K562 (cell line): Measurements from ENCODE around the gene TACR1. TPM values are rescaled to one million over a fixed set of nuclear protein-coding genes. Genes with fewer than 3 reads are reported as not detected.

Experiments used
- ATAC-seq: fragments of 200-7000 bp; cut with Tn5 transposase; 3 replicates; pipeline ENCODE4 v1.9.1; 2020; ENCODE audit warnings: moderate library complexity
- BruUV-seq: library from RNA; stranded (reverse); fragments of 400-500 nt; replicated peaks from 2 replicates; lab custom pipeline; 2021; lab: Mats Ljungman, UMichigan
- CTCF ChIA-PET: fragments of 300-600 bp; formaldehyde crosslinking; extraction: SDS; loops from one replicate; lab custom pipeline; 2021; ENCODE audit warnings: low intra/inter-chr PET ratio; lab: Yijun Ruan, JAX
- POLR2A ChIA-PET: fragments of 300-600, 350-650 bp; sonication (Branson Sonifier 250); formaldehyde crosslinking; extraction: SDS; loops from one replicate; lab custom pipeline; 2021; ENCODE audit warnings: antibody characterized with exemption, inconsistent platforms; lab: Yijun Ruan, JAX
- DNase-seq, 4 experiments: peaks; one replicate each; pipeline versions ENCODE4 v3.0.0 to v3.0.0-alpha.2; 2011 to 2018; ENCODE audit warnings: low spot score in 3 of 4, mixed read lengths in 3 of 4; ENCODE audit errors: extremely low read depth in 1 of 4
- FAIRE-seq: peaks from 2 replicates; lab custom pipeline; 2011; peaks lifted over from hg19 to GRCh38; lab: Jason Lieb, UNC
- H2AFZ ChIP-seq: 2 replicates; pipeline ENCODE4 v1.6.0; 2011; ENCODE audit warnings: low read depth, low read length, control low read depth, inconsistent platforms
- H3K27ac ChIP-seq: fragments of 200-600 bp; 3 replicates; pipeline ENCODE4 v1.8.0; 2011; ENCODE audit warnings: low read depth, mild to moderate bottlenecking, control low read depth, inconsistent platforms, low read length, moderate library complexity, mixed read lengths; ENCODE audit errors: extremely low read depth
- H3K27me3 ChIP-seq, 2 experiments: fragments of 300-600 bp in 1 of 2; 2 replicates in 1 of 2; 3 replicates in 1 of 2; pipeline versions ENCODE4 v1.6.0 to v1.8.0; 2011; ENCODE audit warnings: inconsistent platforms in 2 of 2, low read length in 2 of 2, mild to moderate bottlenecking in 1 of 2, mixed read lengths in 1 of 2, moderate library complexity in 1 of 2; ENCODE audit not compliant: control insufficient read depth in 2 of 2, insufficient read depth in 2 of 2
- H3K36me3 ChIP-seq: fragments of 300-600 bp; 3 replicates; pipeline ENCODE4 v1.8.0; 2011; ENCODE audit warnings: mild to moderate bottlenecking, low read length, inconsistent platforms; ENCODE audit not compliant: control insufficient read depth, insufficient read depth
- H3K4me1 ChIP-seq, 2 experiments: fragments of 200-600 bp in 1 of 2; replicated peaks in 1 of 2; 2 replicates in 1 of 2; 3 replicates in 1 of 2; pipeline versions ENCODE4 v1.5.1 to v1.8.0; 2011; ENCODE audit warnings: inconsistent platforms in 2 of 2, low read length in 2 of 2, mild to moderate bottlenecking in 1 of 2, mixed read lengths in 1 of 2, moderate library complexity in 1 of 2; ENCODE audit not compliant: control insufficient read depth in 2 of 2, insufficient read depth in 2 of 2
- H3K4me2 ChIP-seq: 2 replicates; pipeline ENCODE4 v1.6.1; 2011; ENCODE audit warnings: low read length, control low read depth, inconsistent platforms, mixed read lengths; ENCODE audit not compliant: insufficient read depth
- H3K4me3 ChIP-seq: fragments of 200-600 bp; sonication (generic), shearing (Covaris generic); 2 replicates; pipeline ENCODE4 v1.5.1; 2016; ENCODE audit warnings: control low read depth, inconsistent platforms
- H3K79me2 ChIP-seq: fragments of 200-600 bp; 3 replicates; pipeline ENCODE4 v1.8.0; 2011; ENCODE audit warnings: low read length, inconsistent platforms; ENCODE audit not compliant: control insufficient read depth, insufficient read depth
- H3K9ac ChIP-seq, 2 experiments: 2 replicates each; pipeline versions ENCODE4 v1.6.0 to v1.6.1; 2011; ENCODE audit warnings: low read depth in 2 of 2, low read length in 2 of 2, control low read depth in 1 of 2, inconsistent platforms in 1 of 2, mild to moderate bottlenecking in 1 of 2, mixed read lengths in 1 of 2; ENCODE audit not compliant: insufficient read depth in 1 of 2
- H3K9me1 ChIP-seq: one replicate; pipeline ENCODE4 v1.6.0; 2011; ENCODE audit warnings: inconsistent platforms, mild to moderate bottlenecking, low read length, moderate library complexity; ENCODE audit not compliant: control insufficient read depth, insufficient read depth
- H3K9me3 ChIP-seq: replicated peaks from 2 replicates; pipeline ENCODE4 v1.5.1; 2011; ENCODE audit warnings: low read depth, low read length, inconsistent platforms; ENCODE audit not compliant: control insufficient read depth, insufficient read depth
- H4K20me1 ChIP-seq: replicated peaks from 2 replicates; pipeline ENCODE4 v1.6.1; 2011; ENCODE audit warnings: low read length, inconsistent platforms, mixed read lengths; ENCODE audit not compliant: control insufficient read depth, insufficient read depth
- CEBPG ChIP-seq, 3 experiments: fragments of 200-800 bp in 1 of 3; sonication (Bioruptor generic) in 1 of 3; sonication (generic) in 1 of 3; formaldehyde crosslinking in 1 of 3; IDR thresholded peaks in 2 of 3; conservative IDR thresholded peaks in 1 of 3; 2 replicates each; pipeline versions ENCODE4 v1.6.1 to v1.8.0; 2016 to 2022; ENCODE audit warnings: missing compliant biosample characterization in 2 of 3, missing genetic modification characterization in 2 of 3, mild to moderate bottlenecking in 1 of 3, missing genetic modification reagents in 1 of 3
- HEY1 ChIP-seq: fragments of 250-450 bp; sonication (Bioruptor Pico); IDR thresholded peaks from 2 replicates; pipeline ENCODE4 v1.5.0; 2020; ENCODE audit warnings: mild to moderate bottlenecking, moderate library complexity, borderline replicate concordance
- HNRNPL ChIP-seq: fragments of 200-400 bp; formaldehyde crosslinking; IDR thresholded peaks from 2 replicates; pipeline ENCODE4 v1.6.1; 2017; ENCODE audit warnings: low read depth, mild to moderate bottlenecking, low read length
- POLR2AphosphoS2 ChIP-seq: IDR thresholded peaks from 2 replicates; pipeline ENCODE4 v1.6.1; 2012; ENCODE audit warnings: low read length, improper control_type of control experiment
- USF2 ChIP-seq: sonication (generic); formaldehyde crosslinking; IDR thresholded peaks from 2 replicates; pipeline ENCODE4 v1.5.0; 2020; ENCODE audit warnings: missing genetic modification reagents
- ZNF318 ChIP-seq, 2 experiments: fragments of 450-650 bp; IDR thresholded peaks; 2 replicates each; pipeline ENCODE4 v1.6.1; 2016; ENCODE audit warnings: mild to moderate bottlenecking in 2 of 2, borderline replicate concordance in 1 of 2, low read depth in 1 of 2, moderate library complexity in 1 of 2
- WGBS: fragments of 100-300 bp; shearing (Covaris generic); methylation state at CpG from one replicate; pipeline ENCODE4 v1.1.6; 2016; ENCODE audit warnings: low coverage, mixed read lengths; ENCODE audit not compliant: insufficient coverage; ENCODE audit errors: missing lambda C conversion rate; 5-methylcytosine and 5-hydroxymethylcytosine counted together
- in situ Hi-C: fragments of 300-500 bp; cut with MboI; formaldehyde crosslinking; loops from 4 replicates; pipeline ENCODE4 v1.15.0; 2018; ENCODE audit warnings: inconsistent platforms, mixed read lengths
- intact Hi-C: fragments of 100-400 bp; cut with micrococcal nuclease; formaldehyde crosslinking; loops from 2 replicates; pipeline ENCODE4 v1.14.2; 2022
- polyA plus RNA-seq, 8 experiments: library from polyadenylated mRNA; depleted of rRNA in 4 of 8; stranded (reverse) in 5 of 8; unstranded in 3 of 8; fragments of >200 nt; fragmentation: Nextera tagmentation in 2 of 8; fragmentation: Illumina TruSeq in 1 of 8; extraction: Ambion mirVana in 2 of 8; extraction: Trizol in 1 of 8; gene quantifications; 2 replicates each; pipeline versions ENCODE4 v1.2.1 to v1.2.3, GENCODE V29; 2011 to 2014; ENCODE audit warnings: inconsistent platforms in 1 of 8, missing spikeins in 1 of 8
- total RNA-seq, 7 experiments: library from RNA; depleted of rRNA in 6 of 7; stranded (reverse); fragments of >200 nt in 6 of 7; fragmentation: Illumina TruSeq in 2 of 7; extraction: Trizol in 2 of 7; gene quantifications; 2 replicates each; pipeline versions ENCODE4 v1.2.1 to v1.2.3, GENCODE V29; 2011 to 2021; ENCODE audit warnings: low replicate concordance in 1 of 7

The TACR1 gene
- total and polyA plus RNA-seq, 9 of the 15 experiments (the other 6 are each of a cell fraction or from before 2014, with no cell fraction given) = not detected

- Histone ChIP-seq H3K4me3 (no peak overlapping the region), H4K20me1 (no peaks in the 10 kb centered on the region), H3K4me2 (no peak overlapping the region), H3K9me1 (no peaks in the 10 kb centered on the region), H3K79me2 (no peaks in the 10 kb centered on the region), H3K36me3 (no peaks in the 10 kb centered on the region), H2AFZ (no peak overlapping the region), H3K9ac (no peak overlapping the region), H3K9me3 (no peaks in the 10 kb centered on the region), H3K27me3 (peaks cover 0 to 9% of the 10 kb centered on the region in 2 experiments; a peak in 2 of 5 replicates), H3K27ac (no peak overlapping the region), H3K4me1 (no peaks in the 10 kb centered on the region)
- 0% methylated on average over 2 of the region's 2 CpGs for WGBS
- BruUV-seq = no TSS peak
- in situ Hi-C loops (no loop called here), intact Hi-C loops (no loop called here)
- no peak for ATAC-seq
- no peak for FAIRE-seq
- no peak for DNase-seq
- ChIA-PET CTCF (no interaction called here), POLR2A (interaction anchor here (0.8 kb wide), 1 partner anchor 143 kb away, joined by 3 read pairs; no protein-coding TSS in a partner anchor)
- TF ChIP-seq HNRNPL (no peak), POLR2AphosphoS2 (no peak), USF2 (CRISPR knock-in tag) (no peak), HEY1 (CRISPR knock-in tag) (no peak), ZNF318 (IDR thresholded peaks at IDR 0.05; ENCODE audit: borderline replicate concordance in 1 of 2, low read depth in 1 of 2) (no peak), CEBPG (CRISPR knock-in tag; IDR thresholded peaks at IDR 0.05) (no peak), CEBPG (tag; conservative IDR thresholded peaks at IDR 0.05 in 1 of 2, IDR thresholded peaks at IDR 0.05 in 1 of 2) (no peak)
These were observed 155.0 kb downstream of the TACR1 start for GRCh38 chr2:75044291-75044690.
